ENCODE results near the gene SPATA32.

- no peak for TF ChIP-seq POLR2A (IDR thresholded peaks at IDR 0.05)
- no peak for TF ChIP-seq CTCF (IDR thresholded peaks at IDR 0.05)
Observed at GRCh38 chr17:45228763-45229539, 32.9 kb downstream of the SPATA32 start.
